ENCODE data around the gene NFIA. TPM values are rescaled to one million over a fixed set of nuclear protein-coding genes. Genes with fewer than 3 reads are reported as not detected.

Gene NFIA
- total RNA-seq, 1 experiment from 2014 or later: 0.35 TPM

- Histone ChIP-seq H3K23ac (ENCODE audit: insufficient read length, low read depth, low read length) (no peak overlapping the region), H3K79me2 (ENCODE audit: insufficient read depth, low read length) (no peaks in the 10 kb centered on the region), H2AFZ (ENCODE audit: low read length) (no peak overlapping the region), H2BK15ac (ENCODE audit: low read depth, low read length) (no peak overlapping the region), H3K23me2 (ENCODE audit: insufficient read length, low read depth, low read length, poor library complexity, severe bottlenecking) (no peaks in the 10 kb centered on the region), H3K18ac (ENCODE audit: insufficient read length, low read depth, low read length) (no peak overlapping the region), H4K20me1 (ENCODE audit: control insufficient read depth, insufficient read depth, insufficient read length) (no peaks in the 10 kb centered on the region), H3K9ac (ENCODE audit: extremely low read depth, insufficient read length, low read length) (no peak overlapping the region), H2BK120ac (ENCODE audit: low read depth, low read length, poor library complexity, severe bottlenecking) (no peak overlapping the region), H3K4me2 (ENCODE audit: insufficient read depth, insufficient read length, low read length) (no peak overlapping the region), H3K4me1 (ENCODE audit: insufficient read depth, low read length) (no peaks in the 10 kb centered on the region), H3K79me1 (ENCODE audit: insufficient read depth, low read depth, low read length, poor library complexity, severe bottlenecking) (no peaks in the 10 kb centered on the region), H2BK12ac (ENCODE audit: insufficient read length, low read depth, low read length) (no peak overlapping the region), H3K27ac (ENCODE audit: insufficient read length, low read depth, low read length) (no peak overlapping the region), H4K5ac (ENCODE audit: insufficient read length, low read depth, low read length) (no peak overlapping the region), H4K91ac (ENCODE audit: insufficient read length, low read depth, low read length) (no peak overlapping the region), H2BK5ac (ENCODE audit: insufficient read length, low read length) (no peak overlapping the region), H3K56ac (ENCODE audit: insufficient read length, low read depth, low read length) (no peak overlapping the region), H3K14ac (ENCODE audit: insufficient read depth, low read length) (no peak overlapping the region), H3T11ph (ENCODE audit: low read length) (no peak overlapping the region), H3K9me3 (ENCODE audit: control insufficient read depth, low read depth, low read length) (no peaks in the 10 kb centered on the region), H2AK5ac (ENCODE audit: insufficient read length, low read length) (no peak overlapping the region), H3K27me3 (ENCODE audit: insufficient read depth, low read length) (no peaks in the 10 kb centered on the region; the same call in 1 of the 2 replicates), H2BK20ac (ENCODE audit: low read depth, low read length, poor library complexity, severe bottlenecking) (no peak overlapping the region), H4K8ac (replicated peaks; ENCODE audit: insufficient read length, low read depth, low read length) (no peak overlapping the region), H3K4ac (ENCODE audit: low read depth, low read length) (no peak overlapping the region)
- no peak overlapping the region for H3K4me3 Mint-ChIP-seq
- H3K9me3 Mint-ChIP-seq: no peaks in the 10 kb centered on the region
- peaks cover 3 to 6% of the 10 kb centered on the region in 2 experiments for H3K4me1 Mint-ChIP-seq
- TF ChIP-seq CTCF (conservative IDR thresholded peaks at IDR 0.05): no peak
- no peaks in the 10 kb centered on the region for H3K27me3 Mint-ChIP-seq (ENCODE audit: low read depth)
- H3K36me3 Mint-ChIP-seq (ENCODE audit: insufficient read depth in 1 of 3, low read depth in 3 of 3): no peaks in the 10 kb centered on the region
- H3K27ac Mint-ChIP-seq: no peak overlapping the region
- WGBS (ENCODE audit: extremely low coverage, insufficient read length, low lambda C conversion rate): no CpG with 5 or more reads among the region's 2 CpGs
- DNase-seq: no peak
These were observed 139.9 kb downstream of the NFIA start for GRCh38 chr1:61222240-61222639.

Data from H9 (cell line).